ENCODE results near the gene ABCG4.

GRCh38 chr11:119207415-119207960 is 58.6 kb downstream of the ABCG4 start:
- no peak for TF ChIP-seq YY1 (IDR thresholded peaks at IDR 0.05; ENCODE audit: extremely low read depth, insufficient replicate concordance, low read depth, low read length)
- no peak for TF ChIP-seq CBX3 (IDR thresholded peaks at IDR 0.05; ENCODE audit: low read depth)
- TF ChIP-seq EZH2 (IDR thresholded peaks at IDR 0.05) = no peak
- no peak for TF ChIP-seq CTCF (IDR thresholded peaks at IDR 0.05 in 2 of 3, conservative IDR thresholded peaks at IDR 0.05 in 1 of 3; ENCODE audit: borderline replicate concordance in 1 of 3, insufficient read depth in 1 of 3, low read depth in 2 of 3, low read length in 2 of 3)
- TF ChIP-seq EGR1 (IDR thresholded peaks at IDR 0.05; ENCODE audit: low read depth) = no peak
- no peak for TF ChIP-seq SP1 (IDR thresholded peaks at IDR 0.05; ENCODE audit: low read depth)
